ENCODE data around the gene ATP9B.
A peak's percentile ranks its signal among the peaks of the same experiment; 100 is the strongest.
"Not testable (repeated sequence)": the region's sequence is repeated elsewhere in the genome, so short reads cannot be mapped to it uniquely, and the experiment has no call there.

ATP9B gene

GRCh38 chr18:79136742-79137141 is 67.5 kb downstream of the ATP9B start:
- DNase-seq (ENCODE audit: low spot score): no peak

- DNase-seq (ENCODE audit: low spot score): peak; percentile 9
These were observed 70.0 kb downstream of the ATP9B start for GRCh38 chr18:79139206-79139605.

- no peak for DNase-seq (ENCODE audit: low spot score)
These were observed 77.8 kb downstream of the ATP9B start for GRCh38 chr18:79147014-79147413.

GRCh38 chr18:79151191-79151590 is 82.0 kb downstream of the ATP9B start:
- DNase-seq (ENCODE audit: low spot score): no peak

GRCh38 chr18:79156327-79156726 is 87.1 kb downstream of the ATP9B start:
- no peak for DNase-seq (ENCODE audit: low spot score)

GRCh38 chr18:79164706-79165105 is 95.5 kb downstream of the ATP9B start:
- no peak for DNase-seq (ENCODE audit: low spot score)

- no peak for DNase-seq (ENCODE audit: low spot score)
These were observed 97.5 kb downstream of the ATP9B start for GRCh38 chr18:79166702-79167101.

GRCh38 chr18:79167526-79168190 is 98.5 kb downstream of the ATP9B start:
- DNase-seq (ENCODE audit: low spot score): no peak

- no peak for DNase-seq (ENCODE audit: low spot score)
These were observed 100.9 kb downstream of the ATP9B start for GRCh38 chr18:79169958-79170555.

- not testable (repeated sequence) for DNase-seq (ENCODE audit: low spot score)
These were observed 103.1 kb downstream of the ATP9B start for GRCh38 chr18:79172331-79172730.

GRCh38 chr18:79173742-79174141 is 104.5 kb downstream of the ATP9B start:
- no peak for DNase-seq (ENCODE audit: low spot score)

GRCh38 chr18:79178113-79178531 is 108.9 kb downstream of the ATP9B start:
- DNase-seq (ENCODE audit: low spot score): no peak

GRCh38 chr18:79182047-79182713 is 113.0 kb downstream of the ATP9B start:
- DNase-seq (ENCODE audit: low spot score): no peak

GRCh38 chr18:79185648-79186047 is 116.5 kb downstream of the ATP9B start:
- DNase-seq (ENCODE audit: low spot score): no peak

- DNase-seq (ENCODE audit: low spot score): no peak
These were observed 117.5 kb downstream of the ATP9B start for GRCh38 chr18:79186649-79187048.

GRCh38 chr18:79187532-79188277 is 118.5 kb downstream of the ATP9B start:
- no peak for DNase-seq (ENCODE audit: low spot score)

- no peak for DNase-seq (ENCODE audit: low spot score)
These were observed 122.2 kb downstream of the ATP9B start for GRCh38 chr18:79191418-79191817.

GRCh38 chr18:79191956-79192355 is 122.8 kb downstream of the ATP9B start:
- DNase-seq (ENCODE audit: low spot score): no peak

- DNase-seq (ENCODE audit: low spot score): no peak
These were observed 124.6 kb downstream of the ATP9B start for GRCh38 chr18:79193826-79194225.

- DNase-seq (ENCODE audit: low spot score): no peak
These were observed 126.8 kb downstream of the ATP9B start for GRCh38 chr18:79195716-79196683.

- DNase-seq (ENCODE audit: low spot score): no peak
These were observed 128.3 kb downstream of the ATP9B start for GRCh38 chr18:79197531-79197930.

Data from CD4-positive, alpha-beta T cell treated with Interleukin-6 at 100 ng/mL for 8 hours (primary cell).